ENCODE data around the gene L3MBTL4. TPM values are rescaled to one million over a fixed set of nuclear protein-coding genes. Genes with fewer than 3 reads are reported as not detected.

The L3MBTL4 gene
- total RNA-seq, 1 experiment from 2014 or later, result 0.87 TPM

DNA sequence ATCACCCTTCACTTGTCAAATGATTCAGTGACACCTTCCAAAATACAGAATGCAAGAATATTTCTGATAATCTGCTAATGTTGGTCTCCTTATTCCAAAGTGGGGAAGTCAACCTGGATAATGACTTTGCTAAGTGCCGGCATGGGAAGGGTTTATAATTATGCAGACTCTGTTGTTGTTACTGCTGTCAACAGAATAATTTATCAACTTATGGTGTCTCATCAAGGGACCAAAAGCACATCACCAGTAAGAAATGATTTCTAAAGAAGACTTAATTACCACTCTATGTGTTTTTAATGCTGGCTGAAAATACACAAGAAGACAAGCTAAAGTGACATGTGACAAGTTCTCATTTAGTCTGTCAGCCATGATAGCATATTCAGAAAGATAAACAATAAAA is 403.8 kb downstream of the L3MBTL4 start:
- no peaks in the 10 kb centered on the region for H3K9me3 ChIP-seq (ENCODE audit: control insufficient read depth, insufficient read depth, low read depth, low read length)
- ATAC-seq (no peak), DNase-seq (ENCODE audit: low read depth, low spot score) (no peak)
- no peak overlapping the region for H3K27ac ChIP-seq (ENCODE audit: low read length)
- H3K36me3 ChIP-seq (ENCODE audit: control insufficient read depth, insufficient read depth, low read length), result no peaks in the 10 kb centered on the region
- no TSS peak for BruUV-seq (replicated peaks)
- intact Hi-C loops (cut with micrococcal nuclease; ENCODE audit: unreplicated experiment), result no loop called here
- TF ChIP-seq CTCF (IDR thresholded peaks at IDR 0.05), result no peak
- TF ChIP-seq TCF7L2 (IDR thresholded peaks at IDR 0.05; ENCODE audit: low read depth, low read length), result no peak
- TF ChIP-seq REST (IDR thresholded peaks at IDR 0.05; ENCODE audit: insufficient read depth in 1 of 2, low read depth in 2 of 2, low read length in 1 of 2), result no peak
- TF ChIP-seq SIN3A (IDR thresholded peaks at IDR 0.05; ENCODE audit: borderline replicate concordance, insufficient read depth, low read depth, low read length), result no peak
- no peak for TF ChIP-seq POLR2AphosphoS5 (IDR thresholded peaks at IDR 0.05; ENCODE audit: low read depth, low read length)
- no peaks in the 10 kb centered on the region for H3K27me3 ChIP-seq (ENCODE audit: control insufficient read depth, insufficient read depth, low read length)
- ChIA-PET CTCF (no interaction called here), POLR2A (no interaction called here)
- no peak overlapping the region for H3K4me3 ChIP-seq (ENCODE audit: low read depth in 2 of 2, low read length in 2 of 2)
- in situ Hi-C loops (cut with HindIII; ENCODE audit: low pct_unique_long_range_greater_than_20kb, low sequenced_read_pairs), result no loop called here
- H3K4me1 ChIP-seq (ENCODE audit: control insufficient read depth, insufficient read depth, low read length), result no peaks in the 10 kb centered on the region

DNA sequence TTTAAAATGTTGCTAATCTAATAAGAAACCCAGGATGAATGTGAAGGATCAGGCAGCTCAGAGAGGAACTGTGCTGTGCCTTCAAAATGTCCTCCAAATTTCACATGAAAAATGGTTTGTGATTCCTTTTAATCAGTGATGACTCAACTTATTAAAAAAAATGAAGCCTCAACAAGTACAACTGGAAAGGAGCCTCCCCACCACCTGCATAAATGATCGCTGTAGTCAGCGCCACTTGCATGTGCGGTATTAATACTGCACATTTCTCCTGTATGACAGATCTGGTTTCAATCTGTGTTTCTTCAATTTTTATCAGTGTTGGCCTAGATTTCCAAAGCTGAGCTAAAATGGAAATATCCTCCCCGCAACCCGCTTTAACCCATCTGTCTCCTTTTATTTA is 404.4 kb downstream of the L3MBTL4 start:
- intact Hi-C loops (cut with micrococcal nuclease; ENCODE audit: unreplicated experiment), result no loop called here
- DNase-seq (ENCODE audit: low read depth, low spot score), result no peak
- no TSS peak for BruUV-seq (replicated peaks)
- TF ChIP-seq TCF7L2 (IDR thresholded peaks at IDR 0.05; ENCODE audit: low read depth, low read length) (no peak), REST (IDR thresholded peaks at IDR 0.05; ENCODE audit: insufficient read depth in 1 of 2, low read depth in 2 of 2, low read length in 1 of 2) (no peak), SIN3A (IDR thresholded peaks at IDR 0.05; ENCODE audit: borderline replicate concordance, insufficient read depth, low read depth, low read length) (no peak), CTCF (IDR thresholded peaks at IDR 0.05) (no peak)
- no peaks in the 10 kb centered on the region for H3K9me3 ChIP-seq (ENCODE audit: control insufficient read depth, insufficient read depth, low read depth, low read length)
- H3K4me3 ChIP-seq (ENCODE audit: low read depth in 2 of 2, low read length in 2 of 2), result no peak overlapping the region
- no peaks in the 10 kb centered on the region for H3K36me3 ChIP-seq (ENCODE audit: control insufficient read depth, insufficient read depth, low read length)
- POLR2A ChIA-PET, result no interaction called here
- H3K27ac ChIP-seq (ENCODE audit: low read length), result no peak overlapping the region
- ATAC-seq, result no peak
- H3K27me3 ChIP-seq (ENCODE audit: control insufficient read depth, insufficient read depth, low read length), result no peaks in the 10 kb centered on the region
- CTCF ChIA-PET, result no interaction called here
- in situ Hi-C loops (cut with HindIII; ENCODE audit: low pct_unique_long_range_greater_than_20kb, low sequenced_read_pairs), result no loop called here
- H3K4me1 ChIP-seq (ENCODE audit: control insufficient read depth, insufficient read depth, low read length), result no peaks in the 10 kb centered on the region

Measured in Panc1 (cell line).